ENCODE measurements around the gene ATRN.

Gene ATRN

DNA sequence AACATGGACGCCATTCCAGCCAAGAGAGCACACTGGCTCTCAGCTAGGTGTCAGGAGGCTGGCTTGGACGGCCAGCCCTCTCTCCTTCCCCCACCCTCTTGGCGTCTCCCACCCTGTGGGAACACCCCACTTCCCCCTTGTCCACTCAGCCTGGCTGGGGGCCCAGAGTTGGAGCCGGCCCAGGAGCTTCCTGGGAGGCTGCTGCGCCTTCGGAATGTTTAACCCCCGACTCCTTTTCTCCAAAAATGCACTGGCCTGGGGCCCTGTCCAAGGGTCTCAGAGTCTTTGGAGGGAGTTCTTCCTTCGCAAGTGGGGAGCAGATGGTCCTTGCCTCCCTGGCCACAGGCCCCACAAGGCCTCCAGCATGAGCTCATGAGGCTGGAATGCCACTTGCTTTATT lies 206.9 kb downstream of the ATRN start:
- DNase-seq (ENCODE audit: low spot score): peak; percentile 82

DNA sequence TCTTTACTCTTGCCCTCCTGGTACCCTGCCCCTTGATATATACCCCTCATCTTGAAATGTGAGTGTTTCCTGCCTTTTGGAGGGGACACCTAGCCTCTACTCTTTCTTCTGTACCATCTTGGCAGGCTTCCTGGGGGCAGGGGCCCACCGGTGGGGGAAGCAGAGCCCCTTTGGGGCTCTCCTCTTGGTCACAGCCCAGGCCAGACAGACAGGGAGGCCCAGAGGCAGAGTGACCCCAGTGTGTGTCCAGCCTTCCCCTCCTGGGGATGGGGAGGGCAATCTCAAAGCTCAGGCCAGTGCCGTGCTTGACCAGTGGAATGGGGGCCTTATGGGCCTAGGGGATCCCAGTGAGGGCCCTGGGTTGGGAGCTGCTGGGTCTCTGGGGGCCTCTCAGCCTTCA lies 207.4 kb downstream of the ATRN start:
- DNase-seq (ENCODE audit: low spot score): no peak

DNA sequence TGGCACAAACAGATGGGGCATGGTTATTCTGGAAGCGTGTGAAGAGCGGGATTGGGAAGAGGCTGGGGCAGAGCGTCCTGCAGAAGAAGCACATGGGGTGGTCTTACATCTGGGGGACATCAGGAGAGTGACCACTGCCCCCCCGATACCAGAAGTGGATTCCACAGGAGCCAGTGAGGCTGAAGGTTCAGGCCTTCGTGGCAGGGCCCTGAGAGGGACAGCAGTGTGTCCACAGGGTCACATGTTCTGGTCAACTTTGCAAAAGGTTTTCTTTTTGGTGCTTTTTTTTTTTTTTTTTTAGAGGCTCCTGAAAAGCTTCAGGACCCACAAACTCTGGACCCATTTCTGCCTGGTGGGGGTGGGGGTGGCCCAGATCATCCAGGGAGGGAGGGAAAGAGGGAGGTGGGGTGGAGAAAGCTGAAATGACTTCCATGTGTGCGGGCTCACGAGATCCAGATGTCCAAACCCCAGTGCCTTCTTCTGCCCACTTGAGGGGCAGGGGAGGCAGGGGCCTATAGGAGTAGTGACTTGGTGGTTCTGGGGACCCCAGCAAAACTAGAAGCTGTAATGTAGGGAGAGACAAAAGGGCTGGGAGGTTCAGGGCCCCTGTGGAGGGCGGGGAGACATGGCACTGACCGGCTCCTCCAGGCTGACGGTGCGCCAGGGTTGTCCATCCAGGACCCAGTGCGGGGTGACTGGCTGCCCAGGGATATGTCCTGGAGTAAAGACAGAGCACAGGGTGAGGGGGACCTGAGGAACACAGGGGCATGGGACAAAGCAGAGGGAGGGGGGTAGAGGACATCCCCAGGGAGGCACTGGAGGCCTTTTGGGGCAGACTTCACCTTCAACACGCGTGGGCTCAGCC lies 208.3 kb downstream of the ATRN start:
- DNase-seq (ENCODE audit: low spot score): no peak

DNA sequence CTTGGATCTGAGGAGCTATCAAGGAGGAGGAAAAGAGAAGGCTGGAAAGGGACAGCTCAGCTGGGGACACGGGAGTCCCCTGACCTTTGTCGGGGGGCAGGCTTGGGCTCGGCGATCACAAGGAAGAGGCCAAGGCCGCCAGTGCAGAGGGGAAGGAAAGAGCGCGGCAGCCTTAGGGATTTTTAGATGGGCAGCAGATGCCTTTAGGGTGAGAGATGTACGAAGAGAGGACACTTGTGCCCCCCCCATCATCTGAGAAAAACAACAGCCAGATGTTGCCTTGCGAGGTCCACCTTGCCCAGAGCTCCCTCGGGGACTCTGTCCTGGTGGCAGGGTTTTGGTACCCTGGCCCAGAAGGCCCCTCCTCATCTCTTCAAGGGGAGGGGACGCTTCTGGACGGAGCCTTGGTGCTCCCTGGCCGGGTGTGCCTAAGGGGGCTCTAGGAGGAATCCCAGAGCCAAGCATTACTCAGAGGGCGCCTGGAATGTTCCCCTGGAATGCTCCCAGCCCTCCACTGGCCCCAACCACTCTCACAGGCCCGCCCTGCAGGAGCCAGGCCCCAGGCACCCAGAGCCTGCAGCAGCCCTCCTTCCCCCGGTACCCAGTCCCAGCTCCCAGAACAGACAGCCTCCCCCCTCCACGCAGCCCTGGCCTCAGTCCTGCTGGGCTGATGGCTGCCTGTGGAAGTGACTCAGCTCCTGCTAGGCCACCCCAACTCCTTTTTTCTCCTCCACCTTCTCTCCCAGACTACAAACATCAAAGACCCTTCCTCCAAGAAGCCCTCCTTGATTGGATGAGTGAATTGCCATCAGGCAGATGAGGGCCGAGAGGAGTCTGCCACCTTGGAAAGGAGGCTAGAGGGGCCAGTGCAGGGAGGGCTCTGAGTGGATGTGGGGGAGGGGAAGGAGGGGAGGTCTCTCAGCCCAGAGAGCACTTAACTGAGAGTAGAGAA lies 209.2 kb downstream of the ATRN start:
- no peak for DNase-seq (ENCODE audit: low spot score)

DNA sequence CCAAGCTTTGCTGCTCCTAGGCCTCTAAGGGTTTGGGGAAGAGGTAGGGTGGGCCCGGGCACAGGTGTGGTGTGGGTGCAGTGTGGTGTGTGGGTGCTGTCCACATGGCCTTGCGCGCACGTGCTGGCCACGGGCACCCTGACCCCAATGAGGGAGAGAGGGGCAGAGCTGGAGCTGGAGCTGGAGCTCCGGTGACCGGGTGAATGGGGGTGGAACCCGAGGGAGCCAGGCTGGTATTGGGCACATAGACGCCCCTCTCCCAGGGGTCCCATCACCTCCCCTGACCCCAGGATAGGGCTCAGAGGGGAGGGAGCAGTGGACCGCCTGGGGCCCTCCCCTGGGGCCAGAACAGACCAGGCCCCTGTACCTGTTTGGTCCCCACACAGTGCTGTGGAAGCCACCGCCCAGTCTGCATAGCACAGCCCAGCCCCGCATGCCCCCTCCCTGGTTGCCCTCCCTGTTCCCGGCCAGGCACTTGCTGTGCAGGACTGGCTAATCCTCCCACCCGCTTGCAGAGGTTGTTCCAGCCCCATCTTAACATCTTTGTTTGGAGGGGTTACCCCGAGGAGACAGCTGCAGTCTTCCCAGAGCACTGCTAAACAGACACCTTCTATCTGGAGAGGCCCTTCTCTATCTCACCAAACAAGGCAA lies 210.0 kb downstream of the ATRN start:
- no peak for DNase-seq (ENCODE audit: low spot score)

DNA sequence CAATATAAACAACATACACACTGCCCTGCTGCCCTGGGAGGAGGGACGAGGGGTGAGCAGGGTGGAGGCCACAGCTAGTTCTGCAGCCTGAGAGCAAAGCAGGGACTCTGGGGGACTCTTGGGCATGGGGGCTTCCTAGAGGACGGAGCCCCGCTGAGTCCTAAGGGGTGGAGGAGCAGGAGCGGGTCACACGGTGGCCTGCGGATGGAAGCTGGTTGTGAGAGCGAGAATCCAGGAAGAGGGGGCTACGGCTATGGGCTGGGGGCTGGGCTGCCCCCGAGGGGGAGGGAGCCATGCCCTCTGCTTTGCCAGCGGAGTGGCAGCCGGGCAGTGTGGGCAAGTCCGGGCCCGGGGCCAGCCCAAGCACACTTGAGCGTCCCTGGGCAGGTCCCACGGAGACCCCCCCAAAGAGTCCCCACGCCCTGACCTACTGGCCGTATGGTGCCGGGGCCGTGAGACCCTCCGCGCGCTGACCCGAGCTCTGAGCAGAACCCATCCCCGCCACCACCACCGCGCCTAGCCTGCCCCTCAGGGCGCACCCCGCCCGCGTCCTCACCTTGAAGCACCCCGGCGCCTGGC lies 210.6 kb downstream of the ATRN start:
- DNase-seq (ENCODE audit: low spot score): no peak

DNA sequence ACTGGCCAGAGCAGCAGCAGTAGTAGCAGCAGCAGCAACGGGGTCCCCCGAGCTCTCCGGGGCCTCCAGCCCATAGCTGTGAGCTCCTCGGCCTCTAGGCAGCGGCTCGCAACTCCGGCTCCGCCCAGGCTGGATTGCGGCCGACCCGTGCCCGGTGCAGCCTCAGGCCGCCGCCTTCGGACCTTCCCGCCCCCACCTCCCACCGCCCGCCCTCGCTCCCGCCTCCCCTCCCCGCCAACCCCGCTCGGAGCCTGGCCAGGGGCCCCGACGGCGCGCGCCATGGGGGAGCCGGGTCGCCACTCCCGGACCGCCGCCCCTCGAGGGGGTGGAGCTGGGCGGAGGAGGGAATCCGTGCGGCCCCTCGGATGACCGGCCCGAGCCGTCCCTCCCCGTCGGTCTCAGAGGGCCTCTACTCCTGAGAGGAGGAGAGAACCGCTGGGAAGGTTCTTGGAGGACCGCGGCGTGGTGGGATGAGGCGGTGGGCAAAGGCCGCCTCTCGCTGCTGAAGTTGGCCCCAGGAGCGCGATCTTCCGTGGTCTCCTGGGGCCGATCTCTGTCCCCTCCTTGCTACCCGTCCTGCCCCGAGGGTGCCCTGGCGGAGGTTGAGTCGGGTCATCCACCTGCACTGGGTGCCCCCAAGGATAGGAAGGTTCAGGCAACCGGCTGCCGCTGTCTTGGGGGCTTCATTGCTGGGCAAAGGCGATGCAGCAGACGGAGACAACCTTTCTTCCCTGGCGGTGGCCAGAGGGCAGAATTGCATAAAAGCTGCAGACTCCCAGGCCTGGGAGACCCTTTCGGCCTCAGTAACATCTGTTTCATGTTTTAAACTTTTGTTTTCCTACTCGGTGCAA lies 211.3 kb downstream of the ATRN start, which contains the start of gene ADAM33:
Gene ADAM33, minus strand, starts transcription at position 80 of the 851 bp plus-strand sequence. Its CDS starts 6 bp downstream, at position 74.
- DNase-seq (ENCODE audit: low spot score): peak; percentile 76

DNA sequence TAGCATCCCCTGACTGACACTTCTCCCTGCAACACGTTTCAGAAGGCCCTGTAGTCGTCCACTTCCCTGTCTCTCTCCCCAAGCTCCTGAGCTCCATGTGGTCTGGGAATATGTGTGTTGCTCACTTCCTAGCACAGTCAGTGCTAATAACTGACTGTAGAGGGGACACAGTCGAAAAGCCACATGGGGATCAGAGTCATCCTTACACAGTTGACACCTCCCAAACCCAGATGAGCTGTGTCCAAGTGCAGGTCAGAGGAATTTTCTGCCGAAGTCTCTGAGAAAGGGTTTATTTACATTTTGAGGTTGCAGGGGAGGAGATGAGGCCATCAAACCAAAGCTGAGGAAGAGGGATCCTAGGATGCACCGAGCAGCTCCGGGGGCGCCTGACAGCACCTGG lies 214.5 kb downstream of the ATRN start:
- DNase-seq (ENCODE audit: low spot score): no peak

DNA sequence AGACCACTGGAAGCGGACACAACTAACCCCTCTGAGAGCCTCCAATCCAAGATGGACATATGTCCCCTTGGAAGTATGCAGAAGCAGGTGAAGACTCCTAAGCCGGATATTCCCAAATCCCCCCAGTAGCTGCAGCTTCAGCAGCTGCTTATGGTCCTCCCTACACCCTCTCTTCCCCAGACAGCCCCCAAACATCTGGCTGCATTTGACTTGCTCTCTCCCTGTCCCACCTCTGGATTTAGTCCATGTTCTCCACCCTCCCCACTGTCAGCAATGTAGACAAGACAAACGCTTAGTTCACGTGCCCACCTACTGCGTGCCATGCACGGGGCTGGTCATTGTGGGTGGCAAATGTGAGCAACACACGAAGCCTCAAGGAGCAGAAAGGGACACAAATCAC lies 215.6 kb downstream of the ATRN start:
- DNase-seq (ENCODE audit: low spot score): no peak

DNA sequence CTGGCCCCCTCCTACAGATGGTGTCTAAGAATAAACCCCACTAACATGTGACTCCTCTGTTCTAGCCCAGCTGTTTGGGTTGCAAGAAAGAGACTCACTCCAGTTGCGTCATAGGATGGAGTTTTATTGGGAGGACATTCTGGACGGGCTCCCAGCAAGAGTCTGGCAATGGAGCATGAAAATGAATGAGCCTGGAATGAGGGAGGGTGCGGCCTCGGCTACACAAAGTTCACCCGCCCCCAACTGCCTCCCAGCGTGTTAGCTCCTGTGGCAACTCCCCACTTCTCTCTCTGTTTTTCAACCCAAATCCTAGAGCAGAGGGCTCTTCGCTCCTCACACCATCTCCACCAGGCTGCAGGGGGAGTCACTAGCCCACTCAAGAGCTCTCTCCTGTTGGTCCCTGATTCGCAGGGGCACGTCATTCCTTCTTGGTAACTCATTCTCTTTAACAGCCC lies 216.1 kb downstream of the ATRN start:
- DNase-seq (ENCODE audit: low spot score): peak; percentile 90

DNA sequence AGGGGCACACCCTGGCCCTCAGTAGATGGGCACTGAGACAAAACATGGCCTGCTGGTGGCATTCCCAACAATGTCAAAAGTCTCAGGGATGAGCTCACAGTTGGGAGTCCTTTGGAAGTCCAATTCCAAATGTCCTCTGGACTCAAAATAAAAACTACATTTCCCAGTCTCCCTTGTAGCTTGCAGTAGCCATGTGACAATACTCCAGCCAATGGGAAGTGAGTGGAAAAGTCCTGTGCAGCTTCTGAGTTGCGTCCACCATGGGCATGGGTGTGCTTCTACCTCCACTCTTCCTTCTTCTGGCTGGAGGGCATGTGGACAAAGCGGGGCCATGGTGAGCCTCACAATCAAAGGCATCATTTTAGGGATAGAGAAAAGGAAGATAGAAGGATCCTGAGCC lies 216.8 kb downstream of the ATRN start:
- DNase-seq (ENCODE audit: low spot score): no peak

DNA sequence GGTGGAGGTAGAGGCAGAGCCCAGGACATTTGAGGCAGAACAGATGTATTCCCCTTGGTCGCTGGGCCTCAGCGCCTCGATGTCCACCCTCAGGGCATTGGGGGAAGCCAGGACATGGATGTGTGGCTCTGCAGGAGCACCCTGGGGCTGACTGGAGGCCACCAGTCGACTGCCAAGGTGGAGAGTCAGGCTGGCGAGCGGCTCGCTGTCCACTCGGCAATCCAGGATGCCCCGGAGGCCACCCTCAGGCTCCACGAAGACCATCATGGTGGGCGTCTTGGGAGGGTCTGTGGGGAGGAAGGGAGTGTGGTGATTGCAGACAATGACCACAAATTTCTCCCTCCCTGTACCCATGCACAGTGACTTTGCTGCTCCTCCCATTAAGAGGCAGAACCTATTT lies 219.2 kb downstream of the ATRN start:
- no peak for DNase-seq (ENCODE audit: low spot score)

DNA sequence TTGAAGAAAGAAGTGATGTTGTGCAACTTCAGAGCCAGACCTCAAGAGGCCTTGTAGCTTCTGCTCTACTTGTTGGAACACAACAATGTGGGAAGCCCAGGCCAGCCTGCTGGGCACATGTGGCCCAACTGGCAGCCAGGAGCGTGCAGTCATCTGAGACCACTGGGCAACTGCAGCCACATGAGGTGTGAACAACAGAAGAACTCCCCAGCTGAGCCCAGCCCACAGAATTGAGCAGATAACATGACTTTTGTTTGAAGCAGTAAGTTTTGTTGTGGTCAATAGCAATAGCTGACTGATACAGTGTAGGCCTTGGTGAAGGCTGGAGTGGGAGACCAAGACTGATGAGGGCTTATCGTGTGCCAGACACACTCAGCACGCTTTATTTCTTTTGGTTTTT lies 219.6 kb downstream of the ATRN start:
- no peak for DNase-seq (ENCODE audit: low spot score)

DNA sequence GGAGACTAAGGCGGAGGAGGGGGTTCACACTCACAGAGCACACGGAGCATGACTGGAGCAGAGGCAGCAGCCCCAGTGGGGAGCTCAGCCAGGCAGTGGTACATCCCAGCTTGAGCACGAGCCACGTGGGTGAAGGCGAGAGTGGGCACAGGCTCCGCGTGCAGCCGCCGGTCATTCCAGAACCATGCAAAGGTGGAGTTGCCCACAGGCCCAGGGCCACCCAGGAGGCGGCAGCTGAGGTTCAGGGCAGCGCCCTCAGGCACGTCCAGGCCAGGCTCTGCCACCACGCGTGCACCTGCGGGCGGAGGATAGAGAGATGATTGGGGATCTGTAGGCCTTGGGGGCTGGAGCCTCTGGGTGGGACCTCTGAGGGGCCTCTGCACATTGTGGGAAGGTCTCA lies 220.5 kb downstream of the ATRN start:
- no peak for DNase-seq (ENCODE audit: low spot score)

DNA sequence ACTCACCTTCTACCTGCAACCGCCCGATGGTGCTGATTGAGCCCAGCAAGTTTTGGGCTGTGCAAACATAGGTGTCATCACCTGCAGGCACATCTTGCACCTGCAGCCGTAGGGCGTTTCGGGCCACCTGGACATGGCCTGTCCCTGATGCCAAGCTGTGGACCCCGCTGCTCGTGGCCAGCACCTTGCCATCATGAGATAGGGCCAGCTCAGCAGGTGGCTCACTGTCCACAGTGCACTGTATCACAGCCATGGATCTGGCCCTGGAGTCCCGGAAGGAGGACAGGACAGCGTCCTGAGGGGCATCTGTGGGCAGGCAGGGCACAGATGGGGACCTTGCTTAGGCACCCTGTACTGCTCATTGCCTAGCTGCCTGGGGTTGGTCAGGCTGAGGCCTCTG lies 221.1 kb downstream of the ATRN start:
- no peak for DNase-seq (ENCODE audit: low spot score)

DNA sequence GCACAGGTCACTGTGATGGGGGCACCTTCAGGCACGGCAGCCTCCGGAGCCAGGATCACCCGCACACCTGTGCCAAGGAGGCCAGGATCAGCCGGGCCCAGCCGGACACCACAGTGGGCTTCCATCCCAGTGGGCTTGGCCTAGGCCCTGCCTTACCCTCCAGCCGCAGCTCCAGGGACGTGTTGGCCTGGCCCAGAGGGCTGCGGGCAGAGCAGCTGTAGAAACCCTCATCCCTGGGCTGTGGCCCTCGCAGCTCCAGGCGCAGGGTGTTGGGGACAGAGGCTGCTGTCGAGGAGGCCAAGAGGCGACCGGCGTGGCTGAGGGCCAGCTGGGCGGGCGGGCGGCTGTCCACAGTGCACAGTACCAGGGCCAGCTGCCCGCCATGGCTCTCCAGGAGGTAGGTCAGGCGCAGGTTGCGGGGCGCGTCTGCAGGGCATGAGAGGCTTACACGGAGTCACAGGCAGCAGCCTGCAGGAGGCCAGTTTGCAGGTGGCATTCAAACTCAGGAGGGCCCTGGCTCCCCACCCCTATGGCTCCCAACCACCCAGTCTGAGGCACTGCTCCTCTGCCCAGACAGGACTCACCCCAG lies 222.0 kb downstream of the ATRN start:
- DNase-seq (ENCODE audit: low spot score): no peak

DNA sequence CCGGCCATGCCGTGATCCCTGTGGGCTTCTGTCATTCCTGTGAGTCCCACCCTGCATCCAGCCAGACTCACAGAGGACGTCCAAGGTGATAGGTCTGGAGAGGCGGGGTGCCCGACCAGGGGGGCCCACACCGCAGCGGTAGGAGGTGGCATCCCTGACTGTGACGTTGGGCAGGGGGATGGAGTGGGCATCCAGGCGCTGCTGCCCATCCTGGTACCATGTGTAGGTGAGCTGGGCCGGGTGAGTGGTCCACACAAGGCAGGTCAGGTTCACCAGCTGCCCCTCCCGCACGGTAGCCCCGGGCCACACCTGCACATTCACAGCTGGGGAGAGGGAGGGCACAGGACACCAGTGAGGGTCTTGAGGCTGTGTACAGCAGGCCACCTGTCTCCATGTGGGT lies 222.6 kb downstream of the ATRN start:
- DNase-seq (ENCODE audit: low spot score): no peak

DNA sequence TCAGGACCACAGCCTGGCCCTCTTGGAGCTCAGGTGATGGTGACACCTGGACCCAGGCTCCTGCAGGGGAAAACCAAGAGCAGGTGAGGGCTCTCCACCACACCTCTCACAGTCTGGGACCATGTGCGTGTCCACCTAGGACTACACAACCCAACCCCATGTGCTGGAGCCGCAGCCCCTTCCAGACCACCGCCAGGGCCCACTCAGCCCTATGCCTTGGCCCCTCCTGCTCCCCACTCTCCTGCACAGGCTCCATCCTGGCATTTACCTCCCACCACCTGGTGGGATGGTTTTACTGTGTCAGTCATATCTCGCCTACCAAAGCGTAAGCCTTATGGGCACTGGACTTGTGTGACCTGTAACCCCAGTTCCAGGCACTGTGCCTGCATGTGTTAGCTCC lies 224.0 kb downstream of the ATRN start:
- no peak for DNase-seq (ENCODE audit: low spot score)

DNA sequence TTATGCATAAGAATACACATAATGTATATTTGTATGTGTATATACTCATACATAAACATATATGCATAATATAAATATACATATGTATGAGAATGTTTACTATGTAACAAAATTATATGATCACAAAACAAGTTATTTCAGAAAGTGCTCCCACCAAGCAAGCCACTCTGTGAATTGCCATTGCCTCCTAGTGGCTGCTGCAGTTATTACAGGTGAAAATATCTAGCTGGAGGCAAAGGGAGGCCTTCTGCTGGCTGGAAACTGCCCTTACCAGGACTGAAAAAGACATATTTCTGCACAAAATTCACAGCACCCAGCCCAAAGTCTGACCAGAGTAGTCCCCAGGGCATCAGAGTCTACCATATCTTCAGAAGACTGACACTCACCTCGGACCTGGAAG lies 225.4 kb downstream of the ATRN start:
- DNase-seq (ENCODE audit: low spot score): no peak

DNA sequence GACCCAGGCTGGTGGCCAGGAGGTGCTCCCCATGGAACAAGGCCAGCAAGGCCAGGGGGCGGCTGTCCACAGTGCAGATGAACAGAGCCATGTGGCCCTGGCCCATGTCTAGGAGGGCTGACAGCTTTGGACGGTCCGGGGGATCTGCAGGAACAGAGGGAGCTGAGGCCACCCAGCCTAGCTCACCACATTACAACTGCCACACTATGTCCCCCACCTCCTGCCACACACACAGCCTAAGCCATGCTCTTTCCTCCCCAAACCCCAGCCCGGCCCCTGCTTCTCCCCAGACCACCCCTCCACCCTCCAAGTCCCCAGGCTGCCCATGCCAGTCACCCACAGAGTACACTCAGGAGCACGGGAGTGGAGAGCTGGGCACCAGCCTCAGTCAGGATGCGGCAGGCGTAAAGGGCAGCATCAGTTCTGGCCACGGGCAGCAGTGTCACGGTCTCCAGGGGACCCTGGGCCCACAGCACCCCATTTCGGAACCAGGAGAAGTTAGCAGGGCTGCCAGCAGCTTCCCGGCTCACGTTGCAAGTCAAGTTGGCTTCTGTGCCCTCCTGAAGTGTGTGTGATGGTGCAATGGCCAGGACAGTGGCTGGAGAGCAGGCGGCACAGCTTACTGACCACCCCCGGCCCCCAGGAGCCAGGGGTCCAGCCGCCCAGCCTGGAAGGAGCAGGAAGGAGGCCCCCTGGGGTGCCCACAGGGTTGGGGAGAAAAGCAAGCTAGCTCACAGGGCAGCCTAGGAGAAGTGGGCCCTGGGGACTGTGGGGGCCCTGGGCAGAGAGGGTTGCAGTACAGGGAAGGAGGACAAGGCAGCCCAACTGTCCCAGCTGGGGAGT lies 226.1 kb downstream of the ATRN start:
- DNase-seq (ENCODE audit: low spot score): no peak
